MM.1S (cell line): Measurements from ENCODE around the gene MTF1.

Experiments
- DNase-seq: peaks from one replicate; pipeline ENCODE4 v3.0.0-alpha.2; 2015
- H2AFZ ChIP-seq: fragments of 300-600 bp; sonication (generic); 2 replicates; pipeline ENCODE4 v1.6.0; 2016; ENCODE audit warnings: antibody characterized with exemption, low read length
- H3F3A ChIP-seq: fragments of 300-600 bp; sonication (generic); 2 replicates; pipeline ENCODE4 v1.6.1; 2016; ENCODE audit warnings: mild to moderate bottlenecking, antibody characterized with exemption, low read length, moderate library complexity, mixed read lengths; ENCODE audit not compliant: insufficient read depth
- H3K27ac ChIP-seq: fragments of 300-600 bp; sonication (generic); 2 replicates; pipeline ENCODE4 v1.5.1; 2016; ENCODE audit warnings: mild to moderate bottlenecking, low read length
- H3K27me3 ChIP-seq: fragments of 300-600 bp; sonication (generic); replicated peaks from 2 replicates; pipeline ENCODE4 v1.6.0; 2016; ENCODE audit warnings: low read length; ENCODE audit not compliant: insufficient read depth
- H3K36me3 ChIP-seq: fragments of 300-600 bp; sonication (generic); replicated peaks from 2 replicates; pipeline ENCODE4 v1.6.1; 2016; ENCODE audit warnings: mild to moderate bottlenecking, low read length, mixed read lengths; ENCODE audit not compliant: insufficient read depth
- H3K4me1 ChIP-seq: fragments of 300-600 bp; sonication (generic); 2 replicates; pipeline ENCODE4 v1.6.1; 2016; ENCODE audit warnings: low read length, mixed read lengths
- H3K4me2 ChIP-seq: fragments of 300-600 bp; sonication (generic); 2 replicates; pipeline ENCODE4 v1.6.0; 2016; ENCODE audit warnings: low read depth, low read length
- H3K4me3 ChIP-seq: fragments of 300-600 bp; sonication (generic); 2 replicates; pipeline ENCODE4 v1.5.1; 2016; ENCODE audit warnings: low read length, mixed read lengths
- H3K79me2 ChIP-seq: fragments of 300-600 bp; sonication (generic); 2 replicates; pipeline ENCODE4 v1.6.1; 2016; ENCODE audit warnings: mixed run types, low read length, mixed read lengths
- H3K9ac ChIP-seq: fragments of 300-600 bp; sonication (generic); 2 replicates; pipeline ENCODE4 v1.6.1; 2016; ENCODE audit warnings: low read length, mixed read lengths
- H3K9me2 ChIP-seq: fragments of 300-600 bp; sonication (generic); replicated peaks from 2 replicates; pipeline ENCODE4 v1.6.1; 2016; ENCODE audit warnings: mild to moderate bottlenecking, low read length, mixed read lengths; ENCODE audit not compliant: insufficient read depth
- H3K9me3 ChIP-seq: fragments of 300-600 bp; sonication (generic); replicated peaks from 2 replicates; pipeline ENCODE4 v1.6.1; 2016; ENCODE audit warnings: mild to moderate bottlenecking, low read length, mixed read lengths; ENCODE audit not compliant: insufficient read depth
- H4K20me1 ChIP-seq: fragments of 300-600 bp; sonication (generic); 2 replicates; pipeline ENCODE4 v1.6.1; 2016; ENCODE audit warnings: mild to moderate bottlenecking, low read length, moderate library complexity, mixed read lengths; ENCODE audit not compliant: insufficient read depth
- CTCF ChIP-seq: fragments of 300-600 bp; sonication (generic); IDR thresholded peaks from 2 replicates; pipeline ENCODE4 v1.5.1; 2016; ENCODE audit warnings: antibody characterized with exemption, low read length, mixed read lengths
- EZH2 ChIP-seq: fragments of 300-600 bp; sonication (generic); optimal IDR thresholded peaks from 2 replicates; pipeline ENCODE3; 2017; ENCODE audit warnings: low read depth, mild to moderate bottlenecking, antibody characterized with exemption, low read length, mixed read lengths
- EZH2phosphoT487 ChIP-seq: fragments of 300-600 bp; sonication (generic); IDR thresholded peaks from 2 replicates; pipeline ENCODE4 v1.6.1; 2018; ENCODE audit warnings: antibody characterized with exemption, low read length

MTF1 gene

GRCh38 chr1:37853157-37853556, 6.2 kb downstream of the MTF1 start:
- H3K27me3 ChIP-seq, result no peaks in the 10 kb centered on the region
- H4K20me1 ChIP-seq, result no peaks in the 10 kb centered on the region
- no peak overlapping the region for H3K4me2 ChIP-seq
- no peak overlapping the region for H3K27ac ChIP-seq
- H3K9ac ChIP-seq, result no peak overlapping the region
- DNase-seq, result no peak
- no peaks in the 10 kb centered on the region for H3F3A ChIP-seq
- H3K9me2 ChIP-seq, result no peaks in the 10 kb centered on the region
- TF ChIP-seq EZH2 (no peak), EZH2phosphoT487 (no peak), CTCF (no peak)
- no peak overlapping the region for H2AFZ ChIP-seq
- H3K4me3 ChIP-seq, result no peak overlapping the region
- peaks cover 5% of the 10 kb centered on the region; the same call in 1 of the 2 replicates for H3K36me3 ChIP-seq
- H3K9me3 ChIP-seq, result no peaks in the 10 kb centered on the region
- H3K79me2 ChIP-seq, result peaks cover 86% of the 10 kb centered on the region
- peaks cover 2% of the 10 kb centered on the region for H3K4me1 ChIP-seq

- Histone ChIP-seq H3K9ac (no peak overlapping the region), H3K9me3 (no peaks in the 10 kb centered on the region), H3K4me3 (no peak overlapping the region), H3K79me2 (peaks cover 87% of the 10 kb centered on the region), H3K36me3 (peaks cover 5% of the 10 kb centered on the region; the same call in 1 of the 2 replicates), H3K4me2 (no peak overlapping the region), H3K4me1 (peaks cover 5% of the 10 kb centered on the region), H3K27ac (no peak overlapping the region), H4K20me1 (no peaks in the 10 kb centered on the region), H3F3A (peaks cover 3% of the 10 kb centered on the region; the same call in 1 of the 2 replicates), H2AFZ (no peak overlapping the region), H3K9me2 (no peaks in the 10 kb centered on the region), H3K27me3 (no peaks in the 10 kb centered on the region)
- DNase-seq, result no peak
- TF ChIP-seq EZH2, result no peak
Observed at GRCh38 chr1:37851782-37852210, 7.6 kb downstream of the MTF1 start.

- Histone ChIP-seq H3K4me3 (no peak overlapping the region), H3K36me3 (peaks cover 5% of the 10 kb centered on the region; the same call in 1 of the 2 replicates), H3K9me2 (no peaks in the 10 kb centered on the region), H3K9ac (no peak overlapping the region), H4K20me1 (no peaks in the 10 kb centered on the region), H3K27me3 (no peaks in the 10 kb centered on the region), H3K79me2 (peaks cover 86% of the 10 kb centered on the region), H3K4me1 (peaks cover 7% of the 10 kb centered on the region), H3K4me2 (no peak overlapping the region), H3K9me3 (no peaks in the 10 kb centered on the region), H2AFZ (no peak overlapping the region), H3F3A (peaks cover 6% of the 10 kb centered on the region; the same call in 1 of the 2 replicates), H3K27ac (no peak overlapping the region)
- no peak for DNase-seq
- TF ChIP-seq CTCF (no peak), EZH2phosphoT487 (no peak), EZH2 (no peak)
Observed at GRCh38 chr1:37851262-37851661, 8.1 kb downstream of the MTF1 start.

- H3K4me2 ChIP-seq, result no peak overlapping the region
Observed at GRCh38 chr1:37850352-37850955, 8.9 kb downstream of the MTF1 start.

More at GRCh38 chr1:37850352-37850955, 8.9 kb downstream of the MTF1 start:
- Histone ChIP-seq H3K79me2 (peaks cover 89% of the 10 kb centered on the region), H3K4me3 (no peak overlapping the region), H4K20me1 (no peaks in the 10 kb centered on the region), H3F3A (peaks cover 6% of the 10 kb centered on the region; the same call in 1 of the 2 replicates), H3K9ac (no peak overlapping the region), H3K9me2 (no peaks in the 10 kb centered on the region), H2AFZ (no peak overlapping the region), H3K27ac (no peak overlapping the region), H3K36me3 (peaks cover 5% of the 10 kb centered on the region; the same call in 1 of the 2 replicates), H3K9me3 (no peaks in the 10 kb centered on the region), H3K27me3 (no peaks in the 10 kb centered on the region), H3K4me1 (peaks cover 7% of the 10 kb centered on the region)
- no peak for DNase-seq
- TF ChIP-seq CTCF (no peak), EZH2phosphoT487 (no peak), EZH2 (no peak)
